ENCODE data around the gene RPL34. TPM values are rescaled to one million over a fixed set of nuclear protein-coding genes. Genes with fewer than 3 reads are reported as not detected.

The RPL34 gene
- total RNA-seq, 1 donor from 2014 or later = 824 TPM

GRCh38 chr4:108624263-108625056 is 4.1 kb downstream of the RPL34 start:
- DNase-seq (ENCODE audit: low read depth in 2 of 2) = no peak

- DNase-seq (ENCODE audit: low read depth in 2 of 2) = no peak
Measured at GRCh38 chr4:108626056-108626455, 5.7 kb downstream of the RPL34 start.

- DNase-seq (ENCODE audit: low read depth in 2 of 2) = no peak
Measured at GRCh38 chr4:108628411-108628810, 8.0 kb downstream of the RPL34 start.

- no peak for DNase-seq (ENCODE audit: low read depth in 2 of 2)
Measured at GRCh38 chr4:108635070-108635655, 14.8 kb downstream of the RPL34 start.

- DNase-seq (ENCODE audit: low read depth in 2 of 2) = no peak
Measured at GRCh38 chr4:108636246-108636645, 15.9 kb downstream of the RPL34 start.

- DNase-seq (ENCODE audit: low read depth in 2 of 2) = peak in 1 of 2 donors; percentile 12
Measured at GRCh38 chr4:108637856-108638255, 17.5 kb downstream of the RPL34 start.

GRCh38 chr4:108644237-108644636 is 23.9 kb downstream of the RPL34 start:
- DNase-seq (ENCODE audit: low read depth in 2 of 2) = peak in 1 of 2 donors; percentile 65

- no peak for DNase-seq (ENCODE audit: low read depth in 2 of 2)
Measured at GRCh38 chr4:108646706-108647105, 26.3 kb downstream of the RPL34 start.

GRCh38 chr4:108649863-108650211 is 29.5 kb downstream of the RPL34 start:
- no peak for DNase-seq (ENCODE audit: low read depth in 2 of 2)

- peak; percentile 95 to 98 for DNase-seq (ENCODE audit: low read depth in 2 of 2)
Measured at GRCh38 chr4:108650212-108651013, 30.0 kb downstream of the RPL34 start, which contains the start of gene OSTC. OSTC (plus strand) TSS chr4:108650599; CDS start chr4:108650656, 57 bp downstream.

- DNase-seq (ENCODE audit: low read depth in 2 of 2) = peak; percentile 21 to 84
Measured at GRCh38 chr4:108651014-108651791, 30.8 kb downstream of the RPL34 start.

GRCh38 chr4:108662629-108663028 is 42.3 kb downstream of the RPL34 start:
- no peak for DNase-seq (ENCODE audit: low read depth in 2 of 2)

- DNase-seq (ENCODE audit: low read depth in 2 of 2) = no peak
Measured at GRCh38 chr4:108674356-108674977, 54.1 kb downstream of the RPL34 start.

Other genes with a start within 250 kb of the RPL34 start
- 218 and 222 TPM in 2 replicates for gene OSTC, start 30.0 kb downstream of the RPL34 start, total RNA-seq
- gene ETNPPL, start 142.5 kb downstream of the RPL34 start, total RNA-seq = not detected in 2 replicates

Measured in dermis microvascular lymphatic vessel endothelial cell (primary cell).